ENCODE measurements around the gene ZNF490. TPM values are rescaled to one million over a fixed set of nuclear protein-coding genes. Genes with fewer than 3 reads are reported as not detected.

Gene ZNF490
- total RNA-seq: 1.2 and 2.0 TPM in 2 replicates

- peak; percentile 3 for TF ChIP-seq CTCF (conservative IDR thresholded peaks at IDR 0.05; ENCODE audit: low read depth, low read length)
- DNase-seq (ENCODE audit: low read depth): peak; percentile 83
- H3K4me3 ChIP-seq (ENCODE audit: low read depth, low read length): peak within 1 kb of the TSS; percentile 100
Measured at GRCh38 chr19:12610540-12611360, at the start of gene ZNF490, which contains the start of gene ZNF791. TSS of gene ZNF490 (minus strand) at chr19:12610813. CDS start at chr19:12610680, 133 bp downstream. TSS of gene ZNF791 (plus strand) at chr19:12610920. CDS start at chr19:12611080, 160 bp downstream.

- H3K4me3 ChIP-seq (ENCODE audit: low read depth, low read length): no peak overlapping the region
- TF ChIP-seq CTCF (conservative IDR thresholded peaks at IDR 0.05; ENCODE audit: low read depth, low read length): peak; percentile 8
- DNase-seq (ENCODE audit: low read depth): no peak
Measured at GRCh38 chr19:12657966-12658365, 47.4 kb upstream of the ZNF490 start.

GRCh38 chr19:12656899-12657571, 46.4 kb upstream of the ZNF490 start:
- no peak for TF ChIP-seq CTCF (conservative IDR thresholded peaks at IDR 0.05; ENCODE audit: low read depth, low read length)
- DNase-seq (ENCODE audit: low read depth): no peak
- H3K4me3 ChIP-seq (ENCODE audit: low read depth, low read length): no peak overlapping the region

- TF ChIP-seq CTCF (conservative IDR thresholded peaks at IDR 0.05; ENCODE audit: low read depth, low read length): no peak
- DNase-seq (ENCODE audit: low read depth): no peak
- H3K4me3 ChIP-seq (ENCODE audit: low read depth, low read length): no peak overlapping the region
Measured at GRCh38 chr19:12655546-12655945, 44.9 kb upstream of the ZNF490 start.

GRCh38 chr19:12652219-12652618, 41.6 kb upstream of the ZNF490 start:
- H3K4me3 ChIP-seq (ENCODE audit: low read depth, low read length): no peak overlapping the region
- TF ChIP-seq CTCF (conservative IDR thresholded peaks at IDR 0.05; ENCODE audit: low read depth, low read length): no peak
- no peak for DNase-seq (ENCODE audit: low read depth)

GRCh38 chr19:12649941-12650340, 39.3 kb upstream of the ZNF490 start:
- no peak for TF ChIP-seq CTCF (conservative IDR thresholded peaks at IDR 0.05; ENCODE audit: low read depth, low read length)
- H3K4me3 ChIP-seq (ENCODE audit: low read depth, low read length): no peak overlapping the region
- no peak for DNase-seq (ENCODE audit: low read depth)
